ENCODE data around the gene BAIAP3. TPM values are rescaled to one million over a fixed set of nuclear protein-coding genes. Genes with fewer than 3 reads are reported as not detected.

BAIAP3 gene
- total and polyA plus RNA-seq, 3 experiments from 2014 or later = 7.2 to 8.3 (median 7.5) TPM

GRCh38 chr16:1366712-1367299 lies 33.4 kb downstream of the BAIAP3 start:
- Mint-ChIP-seq H3K27ac (no peak overlapping the region), H3K4me3 (no peak overlapping the region), H3K9me3 (no peaks in the 10 kb centered on the region), H3K36me3 (peaks cover 0 to 68% (median 0%) of the 10 kb centered on the region in 3 donors), H3K4me1 (peaks cover 0 to 8% (median 3%) of the 10 kb centered on the region in 3 donors), H3K27me3 (no peaks in the 10 kb centered on the region)
- no peaks in the 10 kb centered on the region for H3K27me3 ChIP-seq (ENCODE audit: insufficient read depth, low read length, poor library complexity, severe bottlenecking)
- H3K9me3 ChIP-seq (ENCODE audit: low read length) = no peaks in the 10 kb centered on the region
- CTCF ChIA-PET = no interaction called here
- POLR2A ChIA-PET = no interaction called here
- no peak for DNase-seq
- H3K4me1 ChIP-seq (ENCODE audit: insufficient read depth, low read length) = no peaks in the 10 kb centered on the region
- H3K27ac ChIP-seq (ENCODE audit: low read depth, low read length) = no peak overlapping the region
- peaks cover 9% of the 10 kb centered on the region for H3K36me3 ChIP-seq (ENCODE audit: insufficient read depth, low read length)
- no peak overlapping the region for H3K4me3 ChIP-seq (ENCODE audit: low read length)

DNA sequence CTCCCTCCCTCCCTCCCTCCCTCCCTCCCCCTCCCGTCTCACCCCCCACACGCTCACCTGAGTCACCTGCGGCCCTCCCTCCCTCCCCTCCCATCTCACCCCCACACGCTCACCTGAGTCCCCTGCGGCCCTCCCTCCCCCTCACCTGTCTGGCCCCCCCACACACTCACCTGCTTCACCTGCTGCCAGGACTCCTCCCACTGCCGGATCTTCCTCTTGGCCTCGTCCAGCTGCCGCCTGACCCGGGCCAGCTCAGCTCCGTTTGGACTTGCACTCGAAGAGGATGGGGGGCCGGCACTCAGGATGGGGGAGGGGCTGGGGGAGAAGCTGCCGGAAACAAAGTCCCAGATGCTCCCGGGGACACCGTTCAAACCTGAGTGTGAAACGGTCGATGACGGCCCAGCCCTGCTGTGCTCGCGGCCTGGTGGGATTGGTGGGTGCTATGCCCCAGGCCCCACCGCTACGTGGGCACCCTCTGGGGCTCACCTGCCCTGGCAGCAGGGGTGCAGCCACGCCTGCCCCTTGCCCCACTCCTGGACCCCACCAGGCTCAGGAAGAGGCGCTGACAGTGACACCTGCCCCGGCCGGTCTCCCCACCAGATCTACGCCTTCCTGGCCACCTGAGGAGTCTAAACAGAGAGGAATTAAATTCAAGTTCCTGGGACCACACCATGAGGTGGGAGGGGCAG lies 34.2 kb downstream of the BAIAP3 start:
- H3K27me3 Mint-ChIP-seq = no peaks in the 10 kb centered on the region
- no peak overlapping the region for H3K4me3 Mint-ChIP-seq
- H3K4me1 Mint-ChIP-seq = peaks cover 0 to 8% (median 3%) of the 10 kb centered on the region in 3 donors
- no peaks in the 10 kb centered on the region for H3K9me3 Mint-ChIP-seq
- ChIA-PET CTCF (no interaction called here), POLR2A (no interaction called here)
- Histone ChIP-seq H3K4me1 (ENCODE audit: insufficient read depth, low read length) (no peaks in the 10 kb centered on the region), H3K27me3 (ENCODE audit: insufficient read depth, low read length, poor library complexity, severe bottlenecking) (no peaks in the 10 kb centered on the region), H3K36me3 (ENCODE audit: insufficient read depth, low read length) (peaks cover 7% of the 10 kb centered on the region), H3K9me3 (ENCODE audit: low read length) (no peaks in the 10 kb centered on the region), H3K4me3 (ENCODE audit: low read length) (no peak overlapping the region), H3K27ac (ENCODE audit: low read depth, low read length) (no peak overlapping the region)
- peaks cover 0 to 61% (median 0%) of the 10 kb centered on the region in 3 donors for H3K36me3 Mint-ChIP-seq
- no peak for DNase-seq
- H3K27ac Mint-ChIP-seq = peak overlapping the region in 1 of 8 donors; percentile 54

DNA sequence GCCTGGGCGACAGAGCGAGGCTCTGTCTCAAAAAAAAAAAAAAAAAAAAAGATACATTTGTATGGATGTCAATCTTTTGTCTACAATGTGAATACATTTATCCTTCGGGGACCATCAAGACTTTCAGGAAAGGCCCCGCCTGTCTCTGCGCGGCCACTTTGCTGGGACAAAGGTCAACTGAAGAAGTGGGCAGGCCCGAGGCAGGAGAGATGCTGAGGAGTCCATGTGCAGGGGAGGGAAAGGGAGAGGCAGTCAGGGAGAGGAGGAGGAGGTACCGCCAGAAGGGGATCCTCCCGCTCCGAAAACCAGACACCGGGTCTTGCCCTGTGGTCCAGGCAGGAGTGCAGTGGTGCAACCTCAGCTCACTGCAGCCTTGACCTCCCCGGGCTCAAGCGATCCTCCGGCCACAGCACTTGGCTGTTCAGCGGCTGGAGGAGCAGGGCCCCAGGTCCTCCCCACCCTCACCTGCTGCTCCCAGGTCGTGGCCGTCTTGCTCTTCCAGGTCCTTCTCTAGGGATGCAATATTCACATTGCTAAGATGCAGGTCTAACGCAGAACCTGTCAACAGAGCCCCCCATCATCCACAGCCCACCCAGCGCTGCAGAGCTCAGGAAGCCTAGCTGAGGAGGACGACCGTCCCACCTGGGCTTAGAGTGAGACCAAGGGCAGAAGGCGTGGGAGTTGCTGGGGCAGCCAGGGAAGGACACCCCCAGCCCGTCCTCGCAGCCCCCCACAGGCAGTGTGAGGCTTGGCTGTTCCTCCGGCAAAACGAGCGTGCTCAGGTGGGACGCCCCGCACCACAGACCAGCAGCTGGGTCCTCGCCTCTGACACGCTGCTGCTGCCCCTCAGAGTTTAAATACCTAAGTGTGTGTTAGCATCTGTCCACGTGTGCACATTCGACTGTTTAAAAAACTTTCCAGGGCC lies 37.9 kb downstream of the BAIAP3 start:
- Histone ChIP-seq H3K4me3 (ENCODE audit: low read length) (no peak overlapping the region), H3K36me3 (ENCODE audit: insufficient read depth, low read length) (no peaks in the 10 kb centered on the region), H3K9me3 (ENCODE audit: low read length) (no peaks in the 10 kb centered on the region), H3K27ac (ENCODE audit: low read depth, low read length) (no peak overlapping the region), H3K4me1 (ENCODE audit: insufficient read depth, low read length) (no peaks in the 10 kb centered on the region), H3K27me3 (ENCODE audit: insufficient read depth, low read length, poor library complexity, severe bottlenecking) (no peaks in the 10 kb centered on the region)
- no peaks in the 10 kb centered on the region for H3K27me3 Mint-ChIP-seq
- ChIA-PET CTCF (interaction anchor here (1.3 kb wide), 1 partner anchor 67 kb away, joined by 3 read pairs; no protein-coding TSS in a partner anchor), POLR2A (no interaction called here)
- peak overlapping the region in 1 of 8 donors; percentile 33 for H3K27ac Mint-ChIP-seq
- no peaks in the 10 kb centered on the region for H3K9me3 Mint-ChIP-seq
- H3K4me3 Mint-ChIP-seq = no peak overlapping the region
- no peaks in the 10 kb centered on the region for H3K4me1 Mint-ChIP-seq
- peaks cover 0 to 41% (median 0%) of the 10 kb centered on the region in 3 donors for H3K36me3 Mint-ChIP-seq
- no peak for DNase-seq

GRCh38 chr16:1372292-1372950 lies 39.0 kb downstream of the BAIAP3 start:
- Mint-ChIP-seq H3K9me3 (no peaks in the 10 kb centered on the region), H3K4me1 (peaks cover 0 to 3% (median 0%) of the 10 kb centered on the region in 3 donors), H3K27ac (no peak overlapping the region), H3K4me3 (no peak overlapping the region), H3K27me3 (no peaks in the 10 kb centered on the region), H3K36me3 (peaks cover 0 to 38% (median 0%) of the 10 kb centered on the region in 3 donors)
- no peak overlapping the region for H3K4me3 ChIP-seq (ENCODE audit: low read length)
- H3K36me3 ChIP-seq (ENCODE audit: insufficient read depth, low read length) = no peaks in the 10 kb centered on the region
- DNase-seq = no peak
- no peak overlapping the region for H3K27ac ChIP-seq (ENCODE audit: low read depth, low read length)
- no peaks in the 10 kb centered on the region for H3K9me3 ChIP-seq (ENCODE audit: low read length)
- H3K27me3 ChIP-seq (ENCODE audit: insufficient read depth, low read length, poor library complexity, severe bottlenecking) = no peaks in the 10 kb centered on the region
- ChIA-PET POLR2A (no interaction called here), CTCF (no interaction called here)
- H3K4me1 ChIP-seq (ENCODE audit: insufficient read depth, low read length) = no peaks in the 10 kb centered on the region

GRCh38 chr16:1374418-1375297 lies 41.2 kb downstream of the BAIAP3 start:
- peaks cover 5 to 14% (median 9%) of the 10 kb centered on the region in 3 donors for H3K4me1 Mint-ChIP-seq
- Histone ChIP-seq H3K27me3 (ENCODE audit: insufficient read depth, low read length, poor library complexity, severe bottlenecking) (no peaks in the 10 kb centered on the region), H3K4me1 (ENCODE audit: insufficient read depth, low read length) (peaks cover 4% of the 10 kb centered on the region), H3K4me3 (ENCODE audit: low read length) (no peak overlapping the region), H3K36me3 (ENCODE audit: insufficient read depth, low read length) (no peaks in the 10 kb centered on the region), H3K9me3 (ENCODE audit: low read length) (no peaks in the 10 kb centered on the region), H3K27ac (ENCODE audit: low read depth, low read length) (no peak overlapping the region)
- ChIA-PET CTCF (interaction anchor here (1.0 kb wide), 1 partner anchor 11 kb away, joined by 3 read pairs; no protein-coding TSS in a partner anchor), POLR2A (no interaction called here)
- H3K36me3 Mint-ChIP-seq = peaks cover 0 to 35% (median 0%) of the 10 kb centered on the region in 3 donors
- DNase-seq = no peak
- H3K27ac Mint-ChIP-seq = no peak overlapping the region
- no peaks in the 10 kb centered on the region for H3K27me3 Mint-ChIP-seq
- H3K9me3 Mint-ChIP-seq = no peaks in the 10 kb centered on the region
- no peak overlapping the region for H3K4me3 Mint-ChIP-seq

- Histone ChIP-seq H3K36me3 (ENCODE audit: insufficient read depth, low read length) (no peaks in the 10 kb centered on the region), H3K9me3 (ENCODE audit: low read length) (no peaks in the 10 kb centered on the region), H3K27me3 (ENCODE audit: insufficient read depth, low read length, poor library complexity, severe bottlenecking) (no peaks in the 10 kb centered on the region), H3K4me1 (ENCODE audit: insufficient read depth, low read length) (peaks cover 9% of the 10 kb centered on the region), H3K27ac (ENCODE audit: low read depth, low read length) (no peak overlapping the region), H3K4me3 (ENCODE audit: low read length) (no peak overlapping the region)
- H3K4me3 Mint-ChIP-seq = no peak overlapping the region
- no peaks in the 10 kb centered on the region for H3K27me3 Mint-ChIP-seq
- no peak for DNase-seq
- no peak overlapping the region for H3K27ac Mint-ChIP-seq
- ChIA-PET POLR2A (no interaction called here), CTCF (no interaction called here)
- peaks cover 0 to 34% (median 0%) of the 10 kb centered on the region in 3 donors for H3K36me3 Mint-ChIP-seq
- no peaks in the 10 kb centered on the region for H3K9me3 Mint-ChIP-seq
- H3K4me1 Mint-ChIP-seq = peaks cover 10 to 19% (median 13%) of the 10 kb centered on the region in 3 donors
Measured at GRCh38 chr16:1375298-1375640, 41.8 kb downstream of the BAIAP3 start.

DNA sequence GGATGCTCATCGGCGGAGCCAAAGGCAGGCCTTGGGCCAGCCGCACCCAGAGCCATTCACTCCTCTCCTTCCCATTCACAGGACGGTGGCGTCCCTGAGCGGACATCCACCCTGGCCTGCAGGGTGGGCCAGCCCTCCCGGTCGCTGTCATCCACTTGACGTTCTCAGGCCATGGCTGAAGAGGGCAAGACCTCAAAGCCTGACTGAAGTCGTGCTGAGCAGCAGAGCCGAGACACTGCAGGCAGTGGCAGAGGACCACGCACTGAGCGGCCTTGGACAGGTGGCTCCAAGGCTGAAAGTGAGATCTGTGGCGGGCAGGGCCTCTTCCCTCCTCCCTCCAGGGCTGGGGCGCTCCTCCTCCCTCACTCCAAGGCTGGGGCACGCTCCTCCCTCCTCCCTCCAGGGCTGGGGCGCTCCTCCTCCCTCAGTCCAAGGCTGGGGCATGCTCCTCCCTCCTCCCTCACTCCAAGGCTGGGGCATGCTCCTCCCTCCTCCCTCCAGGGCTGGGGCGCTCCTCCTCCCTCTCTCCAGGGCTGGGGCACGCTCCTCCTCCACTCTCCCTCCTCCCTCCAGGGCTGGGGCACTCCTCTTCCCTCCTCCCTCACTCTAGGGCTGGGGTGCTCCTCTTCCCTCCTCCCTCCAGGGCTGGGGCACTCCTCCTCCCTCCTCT lies 42.4 kb downstream of the BAIAP3 start:
- no peaks in the 10 kb centered on the region for H3K9me3 ChIP-seq (ENCODE audit: low read length)
- Mint-ChIP-seq H3K4me3 (no peak overlapping the region), H3K36me3 (peaks cover 0 to 32% (median 0%) of the 10 kb centered on the region in 3 donors), H3K4me1 (peaks cover 11 to 21% (median 14%) of the 10 kb centered on the region in 3 donors), H3K27ac (no peak overlapping the region), H3K27me3 (no peaks in the 10 kb centered on the region), H3K9me3 (no peaks in the 10 kb centered on the region)
- H3K27ac ChIP-seq (ENCODE audit: low read depth, low read length) = no peak overlapping the region
- H3K36me3 ChIP-seq (ENCODE audit: insufficient read depth, low read length) = no peaks in the 10 kb centered on the region
- DNase-seq = no peak
- peaks cover 9% of the 10 kb centered on the region for H3K4me1 ChIP-seq (ENCODE audit: insufficient read depth, low read length)
- H3K27me3 ChIP-seq (ENCODE audit: insufficient read depth, low read length, poor library complexity, severe bottlenecking) = no peaks in the 10 kb centered on the region
- no peak overlapping the region for H3K4me3 ChIP-seq (ENCODE audit: low read length)
- POLR2A ChIA-PET = no interaction called here
- CTCF ChIA-PET = no interaction called here
